ENCODE results near the gene MARK3.

MARK3 gene

GRCh38 chr14:103398427-103399195, 13.4 kb downstream of the MARK3 start:
- no peaks in the 10 kb centered on the region for H3K36me3 ChIP-seq (ENCODE audit: control insufficient read depth, insufficient read depth, low read length, severe bottlenecking)

GRCh38 chr14:103400537-103400936, 15.3 kb downstream of the MARK3 start:
- H3K9ac ChIP-seq (ENCODE audit: low read length), result no peak overlapping the region
- no peaks in the 10 kb centered on the region for H3K27me3 ChIP-seq (replicated peaks; ENCODE audit: control insufficient read depth, insufficient read depth, low read length)
- DNase-seq (ENCODE audit: low read depth), result no peak
- peaks cover 73% of the 10 kb centered on the region for H3K4me1 ChIP-seq (ENCODE audit: control insufficient read depth, insufficient read depth, low read length)
- H3K4me3 ChIP-seq (ENCODE audit: low read length), result no peak overlapping the region
- H3K9me3 ChIP-seq (ENCODE audit: control insufficient read depth, low read length), result no peaks in the 10 kb centered on the region
- peaks cover 4% of the 10 kb centered on the region for H3K36me3 ChIP-seq (ENCODE audit: control insufficient read depth, insufficient read depth, low read length, severe bottlenecking)

More at GRCh38 chr14:103398427-103399195, 13.4 kb downstream of the MARK3 start:
- peak overlapping the region; percentile 54 for H3K4me3 ChIP-seq (ENCODE audit: low read length)
- H3K9me3 ChIP-seq (ENCODE audit: control insufficient read depth, low read length), result no peaks in the 10 kb centered on the region
- peaks cover 77% of the 10 kb centered on the region for H3K4me1 ChIP-seq (ENCODE audit: control insufficient read depth, insufficient read depth, low read length)
- peak; percentile 72 for DNase-seq (ENCODE audit: low read depth)
- H3K27me3 ChIP-seq (replicated peaks; ENCODE audit: control insufficient read depth, insufficient read depth, low read length), result no peaks in the 10 kb centered on the region
- H3K9ac ChIP-seq (ENCODE audit: low read length), result no peak overlapping the region

DNA sequence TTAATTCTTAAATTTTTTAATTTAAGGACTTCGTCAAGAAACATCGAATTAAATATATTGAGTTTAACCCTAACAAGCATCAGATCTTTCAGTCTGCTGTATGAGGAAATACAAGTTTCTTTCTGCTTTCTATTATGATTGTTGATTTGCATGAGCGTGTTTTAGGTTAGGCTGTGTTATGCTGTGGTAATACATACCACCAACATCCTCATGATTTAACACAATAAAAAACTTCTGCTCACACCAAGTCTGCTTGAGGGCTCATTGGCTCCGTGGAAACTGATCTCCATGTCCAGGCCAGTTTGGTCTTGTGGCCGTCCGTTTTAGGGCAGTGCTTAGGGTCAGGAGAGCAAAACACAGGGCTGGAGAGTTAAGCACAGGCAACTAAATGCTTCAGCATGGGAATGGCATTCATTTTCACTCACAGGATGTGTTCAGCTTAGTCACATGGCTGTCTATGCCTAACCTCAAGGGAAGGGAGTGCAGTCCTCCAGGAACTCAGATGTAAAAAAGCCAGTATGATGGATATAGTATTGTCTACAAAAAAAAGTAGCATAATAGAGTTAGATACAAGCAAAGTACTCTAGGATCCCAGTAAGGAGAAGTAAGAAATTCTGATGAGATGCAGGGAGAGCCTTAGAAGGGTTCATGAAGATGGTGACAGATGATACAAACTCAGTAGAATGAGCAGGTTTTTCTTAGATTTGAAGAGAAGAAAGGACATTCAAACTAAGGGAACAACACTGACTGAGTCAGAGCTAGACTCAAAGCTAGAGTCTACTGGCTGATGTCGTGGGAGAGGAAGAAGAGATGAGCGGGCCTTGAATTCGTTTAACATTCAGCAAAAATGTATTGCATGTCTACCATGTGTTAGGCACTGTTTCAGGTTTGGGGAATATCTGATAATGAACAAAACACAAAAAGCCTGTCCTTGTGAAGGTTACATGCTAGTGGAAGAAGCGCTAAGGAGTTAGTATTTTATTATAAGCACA, 16.3 kb downstream of the MARK3 start:
- Histone ChIP-seq H3K9me3 (ENCODE audit: control insufficient read depth, low read length) (no peaks in the 10 kb centered on the region), H3K4me3 (ENCODE audit: low read length) (peak overlapping the region; percentile 30), H3K27me3 (replicated peaks; ENCODE audit: control insufficient read depth, insufficient read depth, low read length) (no peaks in the 10 kb centered on the region), H3K9ac (ENCODE audit: low read length) (no peak overlapping the region), H3K4me1 (ENCODE audit: control insufficient read depth, insufficient read depth, low read length) (peaks cover 63% of the 10 kb centered on the region), H3K36me3 (ENCODE audit: control insufficient read depth, insufficient read depth, low read length, severe bottlenecking) (peaks cover 7% of the 10 kb centered on the region)
- DNase-seq (ENCODE audit: low read depth), result peak; percentile 77

GRCh38 chr14:103402695-103403094, 17.5 kb downstream of the MARK3 start:
- H3K9ac ChIP-seq (ENCODE audit: low read length), result no peak overlapping the region
- peak; percentile 57 for DNase-seq (ENCODE audit: low read depth)
- H3K9me3 ChIP-seq (ENCODE audit: control insufficient read depth, low read length), result no peaks in the 10 kb centered on the region
- H3K27me3 ChIP-seq (replicated peaks; ENCODE audit: control insufficient read depth, insufficient read depth, low read length), result no peaks in the 10 kb centered on the region
- peaks cover 14% of the 10 kb centered on the region for H3K36me3 ChIP-seq (ENCODE audit: control insufficient read depth, insufficient read depth, low read length, severe bottlenecking)
- H3K4me1 ChIP-seq (ENCODE audit: control insufficient read depth, insufficient read depth, low read length), result peaks cover 61% of the 10 kb centered on the region
- no peak overlapping the region for H3K4me3 ChIP-seq (ENCODE audit: low read length)

DNA sequence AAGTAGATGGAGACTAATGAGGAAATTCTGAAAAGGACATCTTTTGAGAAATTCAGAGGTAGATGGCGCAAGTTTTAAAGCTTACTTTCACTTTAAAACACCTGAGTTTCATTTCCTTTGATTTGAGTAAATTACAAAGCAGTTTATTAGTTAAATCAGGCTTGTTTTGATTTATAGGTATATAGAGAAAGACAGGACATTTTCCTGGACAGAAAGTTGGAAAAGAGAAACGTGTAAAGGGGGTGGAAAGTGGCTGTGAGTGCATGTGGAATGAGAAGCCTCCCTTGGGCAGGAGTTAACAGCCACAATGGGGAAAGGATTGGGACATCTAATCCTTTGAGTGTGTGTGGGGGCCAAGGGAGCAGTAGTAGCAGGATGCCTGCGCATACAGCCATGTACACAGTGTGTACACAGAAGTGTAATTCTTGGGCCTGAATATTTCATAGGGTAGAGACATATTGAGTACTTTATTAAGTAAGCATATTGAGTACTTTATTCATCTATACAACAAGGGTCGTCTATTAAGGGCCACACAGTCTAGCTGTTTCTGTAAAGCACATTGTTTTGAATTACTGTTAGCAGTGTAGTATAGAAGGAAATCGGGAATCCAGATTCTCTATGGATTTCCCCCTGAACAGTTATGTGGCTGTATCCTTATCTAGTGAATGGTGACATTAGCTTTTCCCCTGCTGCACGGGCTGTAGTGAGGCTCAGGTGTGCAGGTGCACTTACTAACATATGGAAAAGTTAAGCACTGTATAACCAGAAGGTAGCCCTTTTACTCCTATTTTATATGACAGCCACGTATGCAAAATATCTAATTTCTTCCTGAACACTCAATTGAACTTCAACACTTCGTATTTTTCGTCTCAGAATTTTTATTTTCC, 19.1 kb downstream of the MARK3 start:
- Histone ChIP-seq H3K9ac (ENCODE audit: low read length) (no peak overlapping the region), H3K9me3 (ENCODE audit: control insufficient read depth, low read length) (no peaks in the 10 kb centered on the region), H3K4me3 (ENCODE audit: low read length) (peak overlapping the region; percentile 59), H3K4me1 (ENCODE audit: control insufficient read depth, insufficient read depth, low read length) (peaks cover 53% of the 10 kb centered on the region), H3K36me3 (ENCODE audit: control insufficient read depth, insufficient read depth, low read length, severe bottlenecking) (peaks cover 18% of the 10 kb centered on the region), H3K27me3 (replicated peaks; ENCODE audit: control insufficient read depth, insufficient read depth, low read length) (no peaks in the 10 kb centered on the region)
- DNase-seq (ENCODE audit: low read depth), result peak; percentile 68

DNA sequence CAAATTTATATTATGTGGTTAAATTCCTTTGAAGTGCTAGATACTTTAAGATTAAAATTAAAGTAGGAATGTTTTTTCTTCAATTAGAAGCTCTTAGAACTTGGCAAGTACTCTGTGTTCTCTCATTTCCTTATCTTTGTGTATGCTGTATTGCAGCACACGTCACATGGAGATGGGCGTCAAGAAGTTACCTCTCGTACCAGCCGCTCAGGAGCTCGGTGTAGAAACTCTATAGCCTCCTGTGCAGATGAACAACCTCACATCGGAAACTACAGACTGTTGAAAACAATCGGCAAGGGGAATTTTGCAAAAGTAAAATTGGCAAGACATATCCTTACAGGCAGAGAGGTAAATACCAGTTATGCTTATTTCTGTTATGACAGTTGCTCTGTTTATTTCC, 19.7 kb downstream of the MARK3 start:
- Histone ChIP-seq H3K9ac (ENCODE audit: low read length) (no peak overlapping the region), H3K36me3 (ENCODE audit: control insufficient read depth, insufficient read depth, low read length, severe bottlenecking) (peaks cover 18% of the 10 kb centered on the region), H3K4me3 (ENCODE audit: low read length) (no peak overlapping the region), H3K9me3 (ENCODE audit: control insufficient read depth, low read length) (no peaks in the 10 kb centered on the region), H3K27me3 (replicated peaks; ENCODE audit: control insufficient read depth, insufficient read depth, low read length) (no peaks in the 10 kb centered on the region), H3K4me1 (ENCODE audit: control insufficient read depth, insufficient read depth, low read length) (peaks cover 52% of the 10 kb centered on the region)
- no peak for DNase-seq (ENCODE audit: low read depth)

- no peaks in the 10 kb centered on the region for H3K9me3 ChIP-seq (ENCODE audit: control insufficient read depth, low read length)
- no peaks in the 10 kb centered on the region for H3K27me3 ChIP-seq (replicated peaks; ENCODE audit: control insufficient read depth, insufficient read depth, low read length)
- DNase-seq (ENCODE audit: low read depth), result no peak
- H3K4me1 ChIP-seq (ENCODE audit: control insufficient read depth, insufficient read depth, low read length), result peaks cover 20% of the 10 kb centered on the region
- no peak overlapping the region for H3K9ac ChIP-seq (ENCODE audit: low read length)
- H3K36me3 ChIP-seq (ENCODE audit: control insufficient read depth, insufficient read depth, low read length, severe bottlenecking), result peaks cover 27% of the 10 kb centered on the region
- no peak overlapping the region for H3K4me3 ChIP-seq (ENCODE audit: low read length)
Observed at GRCh38 chr14:103408491-103409155, 23.4 kb downstream of the MARK3 start.

DNA sequence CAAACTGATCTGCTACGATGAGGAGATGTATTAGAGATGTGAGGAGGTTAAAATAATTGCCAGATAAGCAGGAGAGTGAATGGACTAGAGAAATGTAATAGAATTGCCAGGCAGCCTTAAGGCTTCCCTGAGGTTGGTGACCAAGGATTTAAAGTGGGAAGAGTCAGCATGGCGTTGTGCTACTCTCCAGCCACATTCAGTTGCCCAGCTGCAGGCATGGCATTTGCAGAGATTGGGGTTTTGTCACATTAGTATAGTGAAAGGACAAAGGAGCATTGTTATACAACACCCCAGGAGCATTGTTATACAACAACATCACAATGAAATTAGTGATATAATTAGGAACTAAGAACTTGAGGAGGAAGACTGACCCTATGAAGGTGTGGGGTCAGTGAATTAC, 31.7 kb downstream of the MARK3 start:
- Histone ChIP-seq H3K9ac (ENCODE audit: low read length) (no peak overlapping the region), H3K27me3 (replicated peaks; ENCODE audit: control insufficient read depth, insufficient read depth, low read length) (no peaks in the 10 kb centered on the region), H3K4me1 (ENCODE audit: control insufficient read depth, insufficient read depth, low read length) (peaks cover 27% of the 10 kb centered on the region), H3K4me3 (ENCODE audit: low read length) (no peak overlapping the region), H3K36me3 (ENCODE audit: control insufficient read depth, insufficient read depth, low read length, severe bottlenecking) (peaks cover 17% of the 10 kb centered on the region), H3K9me3 (ENCODE audit: control insufficient read depth, low read length) (no peaks in the 10 kb centered on the region)
- DNase-seq (ENCODE audit: low read depth), result no peak

GRCh38 chr14:103418481-103418818, 33.2 kb downstream of the MARK3 start:
- H3K4me1 ChIP-seq (ENCODE audit: control insufficient read depth, insufficient read depth, low read length), result peaks cover 39% of the 10 kb centered on the region
- H3K36me3 ChIP-seq (ENCODE audit: control insufficient read depth, insufficient read depth, low read length, severe bottlenecking), result peaks cover 10% of the 10 kb centered on the region

GRCh38 chr14:103421556-103421955, 36.3 kb downstream of the MARK3 start:
- no peaks in the 10 kb centered on the region for H3K27me3 ChIP-seq (replicated peaks; ENCODE audit: control insufficient read depth, insufficient read depth, low read length)
- peaks cover 44% of the 10 kb centered on the region for H3K4me1 ChIP-seq (ENCODE audit: control insufficient read depth, insufficient read depth, low read length)
- H3K9ac ChIP-seq (ENCODE audit: low read length), result no peak overlapping the region
- H3K36me3 ChIP-seq (ENCODE audit: control insufficient read depth, insufficient read depth, low read length, severe bottlenecking), result no peaks in the 10 kb centered on the region
- DNase-seq (ENCODE audit: low read depth), result no peak
- no peaks in the 10 kb centered on the region for H3K9me3 ChIP-seq (ENCODE audit: control insufficient read depth, low read length)
- no peak overlapping the region for H3K4me3 ChIP-seq (ENCODE audit: low read length)

More at GRCh38 chr14:103418481-103418818, 33.2 kb downstream of the MARK3 start:
- Histone ChIP-seq H3K4me3 (ENCODE audit: low read length) (peak overlapping the region; percentile 35), H3K9ac (ENCODE audit: low read length) (peak overlapping the region; percentile 45), H3K9me3 (ENCODE audit: control insufficient read depth, low read length) (no peaks in the 10 kb centered on the region), H3K27me3 (replicated peaks; ENCODE audit: control insufficient read depth, insufficient read depth, low read length) (no peaks in the 10 kb centered on the region)
- DNase-seq (ENCODE audit: low read depth), result peak; percentile 85

Measured in adipocyte (in vitro differentiated cells).